B cell (primary cell): ENCODE measurements around the gene CIART. TPM values are rescaled to one million over a fixed set of nuclear protein-coding genes. Genes with fewer than 3 reads are reported as not detected.

Source experiments
- ATAC-seq: fragments of 200-7000 bp; cut with Tn5 transposase; one replicate; pipeline ENCODE4 v1.10.0; 2021; ENCODE audit warnings: low read depth, mild to moderate bottlenecking, moderate number of reproducible peaks, moderate library complexity
- CTCF ChIA-PET: fragments of 350-600 bp; sonication (Branson Sonifier 250); formaldehyde crosslinking; loops from one replicate; lab custom pipeline; 2021; ENCODE audit warnings: antibody characterized with exemption, inconsistent platforms; lab: Charles Lee
- POLR2A ChIA-PET: fragments of 350-600 bp; sonication (Branson Sonifier 250); formaldehyde crosslinking; loops from one replicate; lab custom pipeline; 2021; ENCODE audit warnings: antibody characterized with exemption; lab: Charles Lee
- DNase-seq: peaks from one replicate; pipeline ENCODE4 v3.0.0; 2013
- H2AFZ ChIP-seq: 2 replicates; pipeline ENCODE4 v1.6.1; 2012; ENCODE audit warnings: mild to moderate bottlenecking, low read depth, low read length; ENCODE audit not compliant: insufficient read depth, poor library complexity, severe bottlenecking
- H3K27ac ChIP-seq, 2 donors: 1 replicate in 1 of 2; 2 replicates in 1 of 2; pipeline ENCODE4 v1.5.1; 2012 to 2013; ENCODE audit warnings: low read length in 2 of 2, mild to moderate bottlenecking in 2 of 2, moderate library complexity in 1 of 2
- H3K27me3 ChIP-seq, 4 experiments: fragments of 200-600 bp in 1 of 4; sonication (generic) in 1 of 4; replicated peaks in 1 of 4; 1 replicate in 2 of 4; 2 replicates in 2 of 4; pipeline versions ENCODE4 v1.6.1 to v1.7.0; 2013 to 2016; ENCODE audit warnings: low read length in 3 of 4, mild to moderate bottlenecking in 2 of 4, mixed read lengths in 1 of 4, moderate library complexity in 1 of 4; ENCODE audit not compliant: insufficient read depth in 4 of 4, control insufficient read depth in 3 of 4; ENCODE audit errors: control extremely low read depth in 1 of 4
- H3K36me3 ChIP-seq, 2 experiments: replicated peaks in 1 of 2; 1 replicate in 1 of 2; 2 replicates in 1 of 2; pipeline versions ENCODE4 v1.6.1 to v1.7.1; 2013; ENCODE audit warnings: low read length in 1 of 2; ENCODE audit not compliant: insufficient read depth in 2 of 2, control insufficient read depth in 1 of 2; ENCODE audit errors: control extremely low read depth in 1 of 2, extremely low read depth in 1 of 2
- H3K4me1 ChIP-seq, 2 donors: fragments of 200-600 bp in 1 of 2; sonication (generic) in 1 of 2; 1 replicate in 1 of 2; 2 replicates in 1 of 2; pipeline versions ENCODE4 v1.5.1 to v1.6.1; 2013 to 2017; ENCODE audit warnings: low read length in 2 of 2; ENCODE audit not compliant: control insufficient read depth in 2 of 2, insufficient read depth in 2 of 2
- H3K4me2 ChIP-seq: replicated peaks from 2 replicates; pipeline ENCODE3; 2012; ENCODE audit warnings: mild to moderate bottlenecking, low read depth, low read length; ENCODE audit not compliant: poor library complexity, severe bottlenecking
- H3K4me3 ChIP-seq, 5 experiments: fragments of 200-600 bp in 1 of 5; sonication (generic) in 1 of 5; 1 replicate in 3 of 5; 2 replicates in 2 of 5; pipeline versions ENCODE4 v1.5.1 to v1.7.0; 2011 to 2016; ENCODE audit warnings: low read length in 4 of 5, mild to moderate bottlenecking in 4 of 5, low read depth in 2 of 5, control low read depth in 1 of 5, moderate library complexity in 1 of 5; ENCODE audit not compliant: insufficient read depth in 1 of 5; ENCODE audit errors: control extremely low read depth in 1 of 5, extremely low read depth in 1 of 5
- H3K79me2 ChIP-seq: fragments of 200-600 bp; sonication (generic); one replicate; pipeline ENCODE4 v1.6.0; 2016; ENCODE audit warnings: low read length; ENCODE audit not compliant: control insufficient read depth, insufficient read depth
- H3K9ac ChIP-seq: fragments of 200-600 bp; sonication (generic); 2 replicates; pipeline ENCODE4 v1.6.1; 2017; ENCODE audit warnings: mild to moderate bottlenecking, low read length, moderate library complexity
- H3K9me3 ChIP-seq, 3 donors: one replicate each; pipeline versions ENCODE4 v1.6.1 to v1.7.1; 2013; ENCODE audit warnings: low read length in 2 of 3; ENCODE audit not compliant: control insufficient read depth in 2 of 3, insufficient read depth in 1 of 3; ENCODE audit errors: control extremely low read depth in 1 of 3
- H4K20me1 ChIP-seq: 2 replicates; pipeline ENCODE4 v1.6.0; 2012; ENCODE audit warnings: mild to moderate bottlenecking, low read length; ENCODE audit not compliant: insufficient read depth, control insufficient read depth, poor library complexity, severe bottlenecking
- H3K27ac Mint-ChIP-seq: one replicate; pipeline ENCODE4 v1.8.0; 2021; ENCODE audit warnings: mixed read lengths
- H3K27me3 Mint-ChIP-seq: one replicate; pipeline ENCODE4 v1.8.0; 2021; ENCODE audit warnings: mixed read lengths
- H3K4me1 Mint-ChIP-seq: one replicate; pipeline ENCODE4 v1.8.0; 2021; ENCODE audit warnings: mixed read lengths
- H3K4me3 Mint-ChIP-seq: one replicate; pipeline ENCODE4 v1.8.0; 2021; ENCODE audit warnings: mixed read lengths
- H3K9me3 Mint-ChIP-seq: one replicate; pipeline ENCODE4 v1.8.0; 2022; ENCODE audit warnings: mixed read lengths; ENCODE audit not compliant: insufficient read depth
- EZH2 ChIP-seq: IDR thresholded peaks from 2 replicates; pipeline ENCODE4 v1.6.1; 2012; ENCODE audit warnings: borderline replicate concordance, low read depth, mild to moderate bottlenecking, moderate library complexity, low read length; ENCODE audit not compliant: insufficient read depth, poor library complexity, severe bottlenecking
- WGBS: methylation state at CpG from one replicate; pipeline ENCODE4 v1.1.5; 2013; ENCODE audit warnings: missing lambda C conversion rate; ENCODE audit not compliant: insufficient coverage; 5-methylcytosine and 5-hydroxymethylcytosine counted together
- intact Hi-C: fragments of 100-400 bp; cut with micrococcal nuclease; formaldehyde crosslinking; loops from one replicate; pipeline ENCODE4 v1.10.0; 2022
- polyA plus RNA-seq: library from polyadenylated mRNA; depleted of rRNA; stranded (reverse); fragments of >200 nt; gene quantifications from 2 replicates; pipeline ENCODE4 v1.2.3, GENCODE V29; 2012
- total RNA-seq, 2 donors: library from RNA; stranded (reverse); fragments of 120-200 nt in 1 of 2; gene quantifications; 1 replicate in 1 of 2; 2 replicates in 1 of 2; pipeline versions ENCODE4 v1.2.3 to v1.2.4, GENCODE V29; 2013 to 2022
- TF ChIP-seq, protein P1 (sequence below): fragments of 200-600 bp; IDR thresholded peaks from one replicate; pipeline ENCODE4 v1.8.0; 2022; ENCODE audit warnings: antibody characterized with exemption, mild to moderate bottlenecking

Gene CIART
- total and polyA plus RNA-seq, 2 donors (not counting 1 experiment from before 2014, with no cell fraction given): 0.46 TPM; not detected in 1

DNA sequence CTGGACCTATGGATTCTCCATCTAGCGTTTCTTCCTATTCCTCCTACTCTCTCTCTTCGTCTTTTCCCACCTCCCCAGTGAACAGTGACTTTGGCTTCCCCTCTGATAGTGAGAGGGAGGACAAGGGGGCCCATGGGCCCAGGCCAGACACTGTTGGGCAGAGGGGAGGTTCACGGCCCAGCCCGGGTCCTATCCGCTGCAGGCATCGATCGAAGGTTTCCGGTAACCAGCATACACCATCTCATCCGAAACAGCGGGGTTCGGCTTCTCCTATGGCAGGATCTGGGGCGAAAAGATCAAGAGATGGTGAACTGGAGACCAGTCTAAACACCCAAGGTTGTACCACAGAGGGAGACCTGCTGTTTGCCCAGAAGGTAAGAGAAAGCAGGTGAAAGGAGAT, 906 bp downstream of the CIART start:
- Histone ChIP-seq H3K79me2 (no peaks in the 10 kb centered on the region), H4K20me1 (no peaks in the 10 kb centered on the region), H3K27ac (no peak overlapping the region), H3K9me3 (peaks cover 0 to 12% (median 0%) of the 10 kb centered on the region in 3 donors), H3K4me3 (no peak overlapping the region), H3K27me3 (peaks cover 0 to 14% (median 6%) of the 10 kb centered on the region in 4 experiments), H2AFZ (no peak overlapping the region), H3K9ac (no peak overlapping the region), H3K36me3 (no peaks in the 10 kb centered on the region), H3K4me2 (no peak overlapping the region), H3K4me1 (peaks cover 20 to 23% of the 10 kb centered on the region in 2 donors)
- Mint-ChIP-seq H3K4me1 (peaks cover 18% of the 10 kb centered on the region), H3K27ac (no peak overlapping the region), H3K9me3 (no peaks in the 10 kb centered on the region), H3K4me3 (peak overlapping the region; percentile 46), H3K27me3 (peaks cover 5% of the 10 kb centered on the region)
- ATAC-seq (no peak), DNase-seq (no peak)
- POLR2A ChIA-PET: no interaction called here
- CTCF ChIA-PET: interaction anchor here (0.6 to 3.6 kb wide), 2 partner anchors 14 to 27 kb away, joined by 3 to 60 read pairs; partner anchors contain the start of gene CA14
- 90% methylated on average over 7 of the region's 12 CpGs for WGBS
- intact Hi-C loops: loop anchor here (5.0 kb wide), 1 partner anchor 46 kb away; the partner anchor contains the start of gene ANP32E
- TF ChIP-seq EZH2: no peak
- TF ChIP-seq, protein P1, sequence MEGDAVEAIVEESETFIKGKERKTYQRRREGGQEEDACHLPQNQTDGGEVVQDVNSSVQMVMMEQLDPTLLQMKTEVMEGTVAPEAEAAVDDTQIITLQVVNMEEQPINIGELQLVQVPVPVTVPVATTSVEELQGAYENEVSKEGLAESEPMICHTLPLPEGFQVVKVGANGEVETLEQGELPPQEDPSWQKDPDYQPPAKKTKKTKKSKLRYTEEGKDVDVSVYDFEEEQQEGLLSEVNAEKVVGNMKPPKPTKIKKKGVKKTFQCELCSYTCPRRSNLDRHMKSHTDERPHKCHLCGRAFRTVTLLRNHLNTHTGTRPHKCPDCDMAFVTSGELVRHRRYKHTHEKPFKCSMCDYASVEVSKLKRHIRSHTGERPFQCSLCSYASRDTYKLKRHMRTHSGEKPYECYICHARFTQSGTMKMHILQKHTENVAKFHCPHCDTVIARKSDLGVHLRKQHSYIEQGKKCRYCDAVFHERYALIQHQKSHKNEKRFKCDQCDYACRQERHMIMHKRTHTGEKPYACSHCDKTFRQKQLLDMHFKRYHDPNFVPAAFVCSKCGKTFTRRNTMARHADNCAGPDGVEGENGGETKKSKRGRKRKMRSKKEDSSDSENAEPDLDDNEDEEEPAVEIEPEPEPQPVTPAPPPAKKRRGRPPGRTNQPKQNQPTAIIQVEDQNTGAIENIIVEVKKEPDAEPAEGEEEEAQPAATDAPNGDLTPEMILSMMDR: no peak

DNA sequence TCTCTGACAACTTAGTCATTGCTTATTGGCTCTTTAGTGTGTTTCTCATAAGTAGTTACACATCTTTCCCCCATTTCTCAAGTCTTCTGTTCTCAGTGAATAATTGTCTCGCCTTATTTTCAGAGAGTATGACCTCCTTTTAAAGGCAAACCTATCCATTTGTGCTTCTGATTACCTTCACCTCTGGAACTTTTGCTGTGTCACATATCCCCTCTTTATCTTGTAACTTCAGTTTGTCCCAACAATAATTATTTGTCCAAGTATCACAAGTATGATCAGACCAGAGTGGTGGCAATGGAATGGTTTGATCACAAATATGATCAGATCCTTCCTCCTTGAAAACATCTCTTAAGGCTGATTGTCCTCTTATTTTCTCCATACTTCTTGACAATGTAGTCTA, 6.0 kb downstream of the CIART start:
- no peak for ATAC-seq
- Mint-ChIP-seq H3K27ac (no peak overlapping the region), H3K9me3 (no peaks in the 10 kb centered on the region), H3K27me3 (peaks cover 13% of the 10 kb centered on the region), H3K4me3 (no peak overlapping the region), H3K4me1 (peaks cover 5% of the 10 kb centered on the region)
- WGBS: no CpG with 5 or more reads among the region's 1 CpG
- no peak for DNase-seq
- Histone ChIP-seq H3K27me3 (peaks cover 0 to 7% (median 0%) of the 10 kb centered on the region in 4 experiments), H3K4me1 (peaks cover 7 to 8% of the 10 kb centered on the region in 2 donors), H3K36me3 (no peaks in the 10 kb centered on the region), H3K9ac (no peak overlapping the region), H3K4me3 (no peak overlapping the region), H3K79me2 (peaks cover 4% of the 10 kb centered on the region), H2AFZ (no peak overlapping the region), H3K4me2 (no peak overlapping the region), H3K27ac (no peak overlapping the region), H4K20me1 (no peaks in the 10 kb centered on the region), H3K9me3 (no peaks in the 10 kb centered on the region)
- CTCF ChIA-PET: no interaction called here
- intact Hi-C loops: no loop called here
- TF ChIP-seq, protein P1: no peak
- no peak for TF ChIP-seq EZH2
- POLR2A ChIA-PET: no interaction called here
